Stimulated activated naive B cell treated with anti-CD40 and anti-IgM and Interleukin-4, amounts not matched to agents 10 μg/mL and 1 μg/mL and 100 μg/mL, for 72 hours (primary cell): ENCODE results near the gene RPP21.
A peak's percentile ranks its signal among the peaks of the same experiment; 100 is the strongest.

Experiments
- ATAC-seq, 2 donors: fragments of 150-1000 bp; cut with Tn5 transposase; replicated peaks; 2 replicates each; pipeline ENCODE4 v1.10.0; 2021; ENCODE audit warnings: moderate library complexity in 1 of 2
- DNase-seq: peaks from one replicate; pipeline ENCODE4 v3.0.0; 2021
- H3K27ac Mint-ChIP-seq: one replicate; pipeline ENCODE4 v1.8.0; 2022; ENCODE audit warnings: mild to moderate bottlenecking, mixed read lengths
- H3K27me3 Mint-ChIP-seq, 2 donors: one replicate each; pipeline ENCODE4 v1.8.0; 2022; ENCODE audit warnings: mixed read lengths in 2 of 2
- H3K36me3 Mint-ChIP-seq, 2 donors: one replicate each; pipeline ENCODE4 v1.8.0; 2022; ENCODE audit warnings: mixed read lengths in 2 of 2, mild to moderate bottlenecking in 1 of 2
- H3K4me1 Mint-ChIP-seq, 2 donors: one replicate each; pipeline ENCODE4 v1.8.0; 2022; ENCODE audit warnings: mixed read lengths in 2 of 2, mild to moderate bottlenecking in 1 of 2
- H3K4me3 Mint-ChIP-seq, 2 donors: one replicate each; pipeline ENCODE4 v1.8.0; 2022; ENCODE audit warnings: mild to moderate bottlenecking in 2 of 2, mixed read lengths in 2 of 2, moderate library complexity in 1 of 2
- H3K9me3 Mint-ChIP-seq, 2 donors: one replicate each; pipeline ENCODE4 v1.8.0; 2022; ENCODE audit warnings: mixed read lengths in 2 of 2, mild to moderate bottlenecking in 1 of 2

Gene RPP21

DNA sequence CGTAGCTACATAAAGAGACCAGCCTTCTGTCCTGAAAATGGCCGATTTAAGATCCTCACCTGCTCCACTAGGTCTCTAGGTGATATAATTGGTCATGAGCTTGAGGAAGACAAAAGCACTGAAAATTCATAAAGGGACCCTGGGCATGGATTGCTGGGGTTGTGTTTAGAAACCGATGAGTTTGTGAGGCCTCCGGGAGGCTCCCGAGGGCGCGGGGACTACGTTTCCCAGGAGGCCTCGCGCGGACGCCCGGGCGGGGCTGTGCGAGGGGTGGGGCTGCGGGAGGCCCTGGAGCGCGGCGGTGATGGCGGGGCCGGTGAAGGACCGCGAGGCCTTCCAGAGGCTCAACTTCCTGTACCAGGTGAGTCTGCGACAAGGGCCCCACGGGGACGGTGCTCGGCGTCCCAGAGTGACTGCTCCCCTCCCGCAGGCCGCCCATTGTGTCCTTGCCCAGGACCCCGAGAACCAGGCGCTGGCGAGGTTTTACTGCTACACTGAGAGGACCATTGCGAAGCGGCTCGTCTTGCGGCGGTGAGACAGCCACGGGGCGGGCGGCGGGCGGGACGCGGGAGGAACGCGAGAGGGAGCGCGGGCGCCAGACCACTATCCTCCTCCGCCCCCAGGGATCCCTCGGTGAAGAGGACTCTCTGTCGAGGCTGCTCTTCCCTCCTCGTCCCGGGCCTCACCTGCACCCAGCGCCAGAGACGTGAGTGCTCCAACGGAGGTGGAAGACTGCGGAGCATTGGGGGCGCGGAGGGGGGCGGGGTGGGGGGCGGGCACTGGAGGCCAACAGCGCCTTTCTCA is at the start of gene RPP21:
RPP21 (plus strand) TSS at position 289 of the 804 bp plus-strand sequence; CDS start at position 305, 16 bp downstream.
- peak within 1 kb of the TSS; percentile 90 to 92 for H3K4me3 Mint-ChIP-seq
- H3K27me3 Mint-ChIP-seq: no peaks in the 10 kb centered on the region
- H3K4me1 Mint-ChIP-seq: peaks cover 30 to 49% of the 10 kb centered on the region in 2 donors
- peaks cover 22 to 44% of the 10 kb centered on the region in 2 donors for H3K36me3 Mint-ChIP-seq
- peak; percentile 84 for DNase-seq
- H3K9me3 Mint-ChIP-seq: no peaks in the 10 kb centered on the region
- peak; percentile 97 to 98 for ATAC-seq
- H3K27ac Mint-ChIP-seq: peak within 1 kb of the TSS; percentile 95

GRCh38 chr6:30295837-30296236 is 49.1 kb upstream of the RPP21 start:
- no peak for ATAC-seq
- peaks cover 0 to 3% of the 10 kb centered on the region in 2 donors for H3K4me1 Mint-ChIP-seq

GRCh38 chr6:30304002-30304401 is 41.0 kb upstream of the RPP21 start:
- no peak for ATAC-seq
- Mint-ChIP-seq H3K4me1 (peaks cover 13 to 18% of the 10 kb centered on the region in 2 donors), H3K27me3 (no peaks in the 10 kb centered on the region), H3K4me3 (no peak overlapping the region), H3K9me3 (peaks cover 3 to 4% of the 10 kb centered on the region in 2 donors), H3K27ac (no peak overlapping the region), H3K36me3 (peaks cover 45 to 74% of the 10 kb centered on the region in 2 donors)
- DNase-seq: no peak

More at GRCh38 chr6:30295837-30296236, 49.1 kb upstream of the RPP21 start:
- H3K27ac Mint-ChIP-seq: peak overlapping the region; percentile 59
- no peak overlapping the region for H3K4me3 Mint-ChIP-seq
- H3K27me3 Mint-ChIP-seq: no peaks in the 10 kb centered on the region
- H3K36me3 Mint-ChIP-seq: peaks cover 28 to 47% of the 10 kb centered on the region in 2 donors
- H3K9me3 Mint-ChIP-seq: peaks cover 1 to 4% of the 10 kb centered on the region in 2 donors
- no peak for DNase-seq

DNA sequence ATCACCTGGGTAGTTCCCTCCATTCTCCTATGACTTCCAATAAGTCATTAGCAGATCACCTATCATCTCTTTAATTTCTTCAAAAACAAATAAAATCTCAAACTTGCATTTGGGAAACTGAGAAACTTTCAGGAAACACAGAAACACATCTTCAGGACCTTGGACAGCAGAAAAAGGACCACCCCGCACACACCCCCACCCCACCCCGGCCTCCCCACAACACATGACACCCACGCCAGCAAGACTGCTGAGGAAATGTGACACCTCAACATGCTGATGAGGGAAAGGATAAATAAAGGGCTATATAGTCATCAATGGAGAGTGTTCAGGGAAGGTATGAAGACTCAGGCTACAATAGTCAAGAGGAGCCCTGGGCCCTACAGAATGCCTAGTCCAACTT is 33.9 kb upstream of the RPP21 start:
- H3K27ac Mint-ChIP-seq: no peak overlapping the region
- H3K36me3 Mint-ChIP-seq: peaks cover 42 to 70% of the 10 kb centered on the region in 2 donors
- no peak for DNase-seq
- ATAC-seq: no peak
- H3K27me3 Mint-ChIP-seq: no peaks in the 10 kb centered on the region
- peaks cover 26 to 35% of the 10 kb centered on the region in 2 donors for H3K4me1 Mint-ChIP-seq
- no peaks in the 10 kb centered on the region for H3K9me3 Mint-ChIP-seq
- no peak overlapping the region for H3K4me3 Mint-ChIP-seq

DNA sequence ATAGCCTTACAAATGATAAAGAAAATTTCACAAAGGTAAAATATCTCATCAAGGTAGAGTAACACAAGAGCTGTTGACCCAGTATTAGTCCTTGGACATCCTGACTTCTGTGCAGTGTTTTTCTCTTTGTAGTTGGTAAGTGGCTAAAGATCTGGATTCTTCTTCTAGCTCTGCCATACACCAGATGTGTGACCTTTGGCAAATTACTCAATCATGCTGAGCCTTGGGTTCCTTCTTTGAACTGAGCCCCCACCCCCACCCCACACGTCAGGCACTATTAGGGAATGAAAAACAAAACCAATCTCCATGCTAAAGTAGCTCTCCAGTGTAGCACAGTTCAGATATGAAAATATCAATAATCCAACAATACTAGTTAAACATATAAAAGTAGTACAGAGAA is 33.3 kb upstream of the RPP21 start:
- no peak overlapping the region for H3K4me3 Mint-ChIP-seq
- H3K27ac Mint-ChIP-seq: no peak overlapping the region
- H3K4me1 Mint-ChIP-seq: peaks cover 22 to 40% of the 10 kb centered on the region in 2 donors
- no peaks in the 10 kb centered on the region for H3K9me3 Mint-ChIP-seq
- peaks cover 40 to 70% of the 10 kb centered on the region in 2 donors for H3K36me3 Mint-ChIP-seq
- ATAC-seq: no peak
- no peak for DNase-seq
- H3K27me3 Mint-ChIP-seq: no peaks in the 10 kb centered on the region

GRCh38 chr6:30312266-30312665 is 32.7 kb upstream of the RPP21 start:
- Mint-ChIP-seq H3K4me3 (no peak overlapping the region), H3K4me1 (peaks cover 20 to 37% of the 10 kb centered on the region in 2 donors), H3K9me3 (no peaks in the 10 kb centered on the region), H3K27ac (no peak overlapping the region), H3K36me3 (peaks cover 35 to 64% of the 10 kb centered on the region in 2 donors), H3K27me3 (no peaks in the 10 kb centered on the region)
- no peak for DNase-seq
- ATAC-seq: no peak

DNA sequence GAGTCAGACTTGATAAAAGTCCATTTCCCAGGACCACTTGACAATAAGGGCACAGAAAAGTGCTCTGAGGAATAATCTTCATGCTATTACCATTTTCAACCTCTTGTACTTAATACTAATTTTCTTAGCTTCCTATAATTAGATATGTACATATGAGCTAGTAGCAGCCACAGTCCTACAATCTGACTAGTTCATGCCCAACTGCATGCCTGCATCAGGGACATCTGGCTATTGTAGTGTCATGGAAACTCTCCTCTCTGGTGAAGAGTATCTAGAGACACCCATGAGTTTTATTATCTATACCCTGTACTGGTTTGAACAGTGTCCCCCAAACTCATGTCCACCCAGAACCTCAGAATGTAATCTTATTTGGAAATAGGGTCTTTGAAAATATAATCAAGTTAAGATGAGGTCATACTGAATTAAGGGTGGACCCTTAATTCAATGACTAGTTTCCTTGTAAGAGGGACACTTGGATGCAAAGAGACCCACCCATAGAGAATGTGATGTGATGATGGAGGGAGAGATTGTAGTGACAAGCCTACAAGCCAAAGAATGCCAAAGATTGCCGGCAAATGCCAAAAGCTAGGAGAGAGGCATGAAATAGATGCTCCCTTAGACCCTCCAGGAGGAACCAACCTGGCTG is 32.2 kb upstream of the RPP21 start:
- peaks cover 24 to 42% of the 10 kb centered on the region in 2 donors for H3K4me1 Mint-ChIP-seq
- H3K4me3 Mint-ChIP-seq: no peak overlapping the region
- H3K27me3 Mint-ChIP-seq: no peaks in the 10 kb centered on the region
- no peak overlapping the region for H3K27ac Mint-ChIP-seq
- H3K9me3 Mint-ChIP-seq: no peaks in the 10 kb centered on the region
- ATAC-seq (no peak), DNase-seq (no peak)
- peaks cover 35 to 67% of the 10 kb centered on the region in 2 donors for H3K36me3 Mint-ChIP-seq

DNA sequence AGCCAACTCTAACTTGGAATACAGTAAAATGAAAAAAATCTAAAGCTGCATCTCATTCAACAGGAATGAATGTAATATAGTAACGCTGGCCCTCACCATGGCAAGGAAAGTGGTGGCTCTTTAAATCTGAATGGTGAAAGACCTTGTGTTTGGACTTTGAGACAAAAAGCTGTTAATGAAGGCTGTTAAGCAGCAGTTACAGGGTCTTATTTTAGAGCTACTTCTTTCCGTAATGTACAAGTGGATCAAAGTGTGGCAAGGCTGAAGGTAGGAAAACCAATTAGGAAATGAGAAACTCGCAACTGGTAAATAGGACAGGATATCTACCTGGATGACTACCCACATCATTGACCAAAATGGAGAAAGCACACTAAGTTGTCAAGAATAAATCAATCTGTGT is 29.8 kb upstream of the RPP21 start:
- ATAC-seq (no peak), DNase-seq (no peak)
- Mint-ChIP-seq H3K9me3 (no peaks in the 10 kb centered on the region), H3K36me3 (peaks cover 31 to 62% of the 10 kb centered on the region in 2 donors), H3K27me3 (no peaks in the 10 kb centered on the region), H3K4me3 (no peak overlapping the region), H3K27ac (no peak overlapping the region), H3K4me1 (peaks cover 29 to 41% of the 10 kb centered on the region in 2 donors)

- H3K9me3 Mint-ChIP-seq: no peaks in the 10 kb centered on the region
- DNase-seq: no peak
- H3K36me3 Mint-ChIP-seq: peaks cover 33 to 61% of the 10 kb centered on the region in 2 donors
- ATAC-seq: no peak
- no peaks in the 10 kb centered on the region for H3K27me3 Mint-ChIP-seq
- H3K27ac Mint-ChIP-seq: peak overlapping the region; percentile 69
- H3K4me3 Mint-ChIP-seq: no peak overlapping the region
- peaks cover 37 to 52% of the 10 kb centered on the region in 2 donors for H3K4me1 Mint-ChIP-seq
These were observed 26.9 kb upstream of the RPP21 start for GRCh38 chr6:30317913-30318589.

DNA sequence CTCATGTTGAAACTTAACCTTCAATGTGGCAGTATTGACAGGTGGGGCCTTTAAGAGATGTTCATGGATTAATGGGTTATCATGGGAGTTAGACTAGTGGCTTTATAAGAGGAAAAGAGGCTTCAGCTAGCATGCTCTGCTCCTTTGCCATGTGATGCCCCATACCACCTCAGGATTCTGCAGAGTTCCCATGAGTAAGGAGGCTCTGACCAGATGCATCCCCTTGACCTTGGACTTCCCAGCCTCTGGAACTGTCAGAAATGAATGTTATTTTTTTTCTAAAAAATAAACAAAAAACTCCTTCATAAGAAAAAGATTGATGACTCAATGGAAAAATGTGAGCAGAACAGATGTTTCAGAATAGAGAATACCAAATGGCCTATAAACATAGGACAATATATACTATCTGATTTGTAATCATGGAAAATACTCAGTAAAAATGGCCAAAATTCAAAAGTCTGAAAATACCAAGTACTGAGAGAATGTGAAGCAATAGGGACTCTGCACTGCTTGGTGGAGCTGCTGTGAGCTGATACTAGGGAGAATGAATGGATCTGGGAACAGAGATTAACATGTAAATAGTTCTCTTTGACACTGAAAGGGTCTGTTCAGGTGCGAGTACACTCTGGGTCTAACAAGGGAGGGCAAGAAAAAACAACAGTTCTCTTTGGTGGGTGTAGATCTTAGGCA is 25.7 kb upstream of the RPP21 start:
- DNase-seq: no peak
- Mint-ChIP-seq H3K27me3 (no peaks in the 10 kb centered on the region), H3K9me3 (no peaks in the 10 kb centered on the region), H3K36me3 (peaks cover 26 to 48% of the 10 kb centered on the region in 2 donors), H3K4me3 (no peak overlapping the region), H3K4me1 (peaks cover 33 to 54% of the 10 kb centered on the region in 2 donors), H3K27ac (no peak overlapping the region)
- ATAC-seq: no peak

DNA sequence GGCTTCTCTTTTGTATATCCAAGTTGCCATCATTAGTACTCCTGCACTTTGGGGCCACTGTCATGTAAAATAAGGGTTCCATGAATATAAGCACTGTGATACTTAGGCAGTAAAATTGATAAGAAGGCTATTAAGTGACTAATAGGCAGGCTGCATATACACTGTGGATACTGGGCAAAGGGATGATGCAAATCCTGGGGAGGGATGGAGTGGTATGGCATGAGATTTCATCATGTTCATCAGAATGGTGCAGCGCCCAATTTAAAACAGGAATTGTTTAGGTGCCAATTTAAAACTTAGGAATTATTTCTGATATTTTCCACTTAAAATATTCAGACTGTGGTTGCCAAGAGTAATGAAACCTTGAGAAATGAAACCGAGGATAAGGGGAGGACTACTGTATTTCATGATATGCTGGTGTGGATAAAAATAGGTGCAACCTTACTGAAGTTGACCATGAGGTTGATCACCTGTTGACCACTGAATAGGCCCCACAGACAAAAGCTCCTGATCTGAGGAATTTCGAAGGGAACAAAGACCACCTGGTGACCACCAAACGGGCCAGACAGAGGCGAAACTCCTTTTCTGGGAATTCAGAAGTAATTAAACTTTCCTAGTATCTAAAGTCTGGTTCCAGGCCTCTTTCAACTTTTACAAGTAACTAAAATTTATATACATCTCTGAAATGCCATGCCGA is 23.1 kb upstream of the RPP21 start:
- H3K36me3 Mint-ChIP-seq: peaks cover 28 to 42% of the 10 kb centered on the region in 2 donors
- H3K9me3 Mint-ChIP-seq: no peaks in the 10 kb centered on the region
- peak overlapping the region in 1 of 2 donors; percentile 39 for H3K4me3 Mint-ChIP-seq
- DNase-seq: no peak
- no peaks in the 10 kb centered on the region for H3K27me3 Mint-ChIP-seq
- H3K27ac Mint-ChIP-seq: no peak overlapping the region
- ATAC-seq: no peak
- H3K4me1 Mint-ChIP-seq: peaks cover 44 to 66% of the 10 kb centered on the region in 2 donors

DNA sequence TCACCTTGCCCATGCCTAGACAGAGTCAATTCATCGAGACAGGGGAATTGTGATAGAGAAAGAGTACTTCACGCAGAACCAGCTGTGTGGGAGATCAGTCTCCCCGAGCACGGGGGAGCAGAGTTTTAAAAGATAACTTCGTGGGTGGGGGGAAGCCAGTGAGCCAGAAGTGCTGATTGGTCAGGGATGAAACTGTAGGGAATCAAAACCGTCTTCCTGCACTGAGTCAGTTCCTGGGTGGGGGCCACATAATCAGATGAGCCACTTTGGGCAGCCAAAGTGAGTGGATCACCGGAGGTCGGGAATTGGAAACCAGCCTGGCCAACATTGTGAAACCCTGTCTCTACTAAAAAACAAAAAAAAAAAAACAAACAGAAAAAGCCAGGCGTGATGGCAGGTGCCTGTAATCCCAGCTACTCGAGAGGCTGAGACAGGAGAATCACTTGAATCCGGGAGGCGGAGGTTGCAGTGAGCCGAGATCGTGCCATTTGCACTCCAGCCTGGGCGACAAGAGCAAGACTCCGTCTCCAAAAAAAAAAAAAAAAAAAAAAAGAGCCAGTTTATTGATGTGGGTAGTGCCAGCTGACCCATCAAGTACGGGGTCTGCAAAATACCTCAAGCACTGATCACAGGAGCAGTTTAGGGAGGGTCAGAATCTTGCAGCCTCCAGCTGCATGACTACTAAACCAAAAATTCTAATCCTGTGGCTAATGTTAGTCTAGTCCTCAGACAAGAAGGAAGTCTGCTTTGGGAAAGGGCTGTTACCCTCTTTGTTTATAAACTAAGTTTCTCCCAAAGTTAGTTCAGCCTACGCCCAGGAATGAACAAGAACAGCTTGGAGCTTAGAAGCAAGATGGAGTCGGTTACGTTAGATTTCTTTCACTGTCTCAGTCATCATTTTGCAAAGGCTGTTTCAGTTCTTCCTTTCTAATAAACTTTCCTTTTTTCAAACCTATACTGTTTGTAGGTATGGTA is 22.1 kb upstream of the RPP21 start:
- peak overlapping the region; percentile 33 for H3K27ac Mint-ChIP-seq
- peaks cover 30 to 36% of the 10 kb centered on the region in 2 donors for H3K36me3 Mint-ChIP-seq
- DNase-seq (no peak), ATAC-seq (no peak)
- no peaks in the 10 kb centered on the region for H3K27me3 Mint-ChIP-seq
- no peaks in the 10 kb centered on the region for H3K9me3 Mint-ChIP-seq
- H3K4me1 Mint-ChIP-seq: peaks cover 49 to 68% of the 10 kb centered on the region in 2 donors
- H3K4me3 Mint-ChIP-seq: peak overlapping the region; percentile 27 to 28
